Myometrial cell (primary cell): ENCODE results near the gene OR51M1. TPM values are rescaled to one million over a fixed set of nuclear protein-coding genes. Genes with fewer than 3 reads are reported as not detected.

Experiments used
- total RNA-seq: library from RNA; depleted of rRNA; stranded (reverse); fragments of >200 nt; gene quantifications from 2 replicates; pipeline ENCODE4 v1.2.3, GENCODE V29; 2015

OR51M1 gene
- total RNA-seq, result not detected in 2 replicates

DNA sequence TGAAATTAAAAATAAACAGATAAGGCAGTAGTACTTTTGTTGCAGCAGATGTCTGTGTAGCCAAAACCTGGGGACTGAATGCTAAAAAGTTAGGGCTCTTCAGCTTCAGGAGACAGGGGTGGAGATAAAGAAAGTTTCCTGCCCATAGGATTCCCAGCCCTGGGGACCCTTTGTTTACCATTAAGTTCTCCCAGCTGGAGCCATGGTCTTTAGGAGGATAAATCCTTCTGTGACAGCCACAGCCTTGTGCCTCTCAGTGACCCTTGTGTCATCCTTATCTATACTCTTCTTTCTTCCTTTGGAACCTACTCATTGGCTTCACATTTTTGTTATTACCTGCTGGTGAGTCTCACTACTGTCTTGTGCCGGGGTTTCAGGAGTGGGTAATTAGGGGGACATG lies at the start of gene OR51M1:
OR51M1 (plus strand) TSS at position 237 of the 400 bp plus-strand sequence. CDS start 5,587 bp downstream, outside the sequence.

GRCh38 chr11:5343474-5344335 lies 39.9 kb upstream of the OR51M1 start, which contains the start of gene OR51B5:
Gene OR51B5 (minus strand): TSS chr11:5343524. CDS start chr11:5343524, 0 bp downstream.

GRCh38 chr11:5351208-5351607 lies 32.4 kb upstream of the OR51M1 start, which contains the start of gene OR51B6:
Gene OR51B6 (plus strand): TSS chr11:5351508. CDS start chr11:5351508, 0 bp downstream.

DNA sequence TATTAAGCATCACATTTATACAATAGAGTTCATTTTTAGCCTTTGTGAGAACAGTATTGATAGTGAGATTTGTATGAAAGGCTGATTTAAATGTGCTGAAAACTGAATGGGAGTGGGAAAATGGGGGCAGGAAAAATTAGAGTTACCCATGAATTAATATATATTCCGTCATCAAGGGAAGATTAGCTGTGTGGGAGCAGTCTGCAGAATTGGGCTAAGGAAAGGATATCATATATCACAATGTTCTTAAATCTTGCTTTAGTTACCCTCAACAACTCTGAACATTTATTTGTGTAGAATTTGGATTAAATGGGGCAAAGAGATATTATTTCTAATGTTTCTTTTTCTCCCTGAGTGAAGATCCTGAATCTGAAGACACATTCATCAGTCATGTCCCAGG lies 38.2 kb downstream of the OR51M1 start, which contains the start of gene OR51Q1:
OR51Q1 (plus strand) TSS at position 301 of the 400 bp plus-strand sequence; CDS start at position 391, 90 bp downstream.

DNA sequence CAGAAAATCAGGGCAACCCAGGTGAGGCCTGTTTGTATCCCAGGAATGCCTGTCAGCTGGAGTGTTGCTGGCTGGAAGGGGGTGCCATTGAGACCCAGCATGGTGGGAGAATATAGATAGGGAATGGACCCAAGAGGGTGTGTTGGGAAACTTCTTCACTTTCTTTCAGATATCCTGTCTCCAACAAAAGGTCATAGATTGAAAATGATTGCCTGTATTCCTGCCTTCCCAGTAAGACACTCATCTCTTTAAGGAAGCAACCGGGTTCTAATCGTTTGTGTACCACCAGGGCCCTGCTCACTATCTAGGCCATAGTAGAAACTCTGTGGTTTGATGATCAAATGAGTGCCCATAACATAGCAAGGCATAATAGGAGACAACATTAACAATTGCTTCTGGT lies 57.8 kb downstream of the OR51M1 start, which contains the start of gene OR51I1:
OR51I1 (minus strand) TSS at position 101 of the 400 bp plus-strand sequence; CDS start at position 101, 0 bp downstream.

Other genes starting within 250 kb of the OR51M1 start
- gene OR52A5, start 245.5 kb upstream of the OR51M1 start, total RNA-seq, result not detected in 2 replicates
- gene OR52A1, start 229.1 kb upstream of the OR51M1 start, total RNA-seq, result not detected in 2 replicates
- gene OR51V1, start 183.1 kb upstream of the OR51M1 start, total RNA-seq, result not detected in 2 replicates
- gene HBB, start 156.7 kb upstream of the OR51M1 start, total RNA-seq, result not detected in 2 replicates
- 0.29 TPM in 1 of 2 replicates, not detected in the other for gene HBD, start 149.3 kb upstream of the OR51M1 start, total RNA-seq
- gene HBG1, start 134.0 kb upstream of the OR51M1 start, total RNA-seq, result not detected in 2 replicates
- gene HBG2, start 129.0 kb upstream of the OR51M1 start, total RNA-seq, result not detected in 2 replicates
- gene HBE1, start 113.9 kb upstream of the OR51M1 start, total RNA-seq, result not detected in 2 replicates
- not detected in 2 replicates for gene OR51B4, start 81.9 kb upstream of the OR51M1 start, total RNA-seq
- gene OR51B2, start 59.5 kb upstream of the OR51M1 start, total RNA-seq, result not detected in 2 replicates
- not detected in 2 replicates for gene OR51B5, start 40.3 kb upstream of the OR51M1 start, total RNA-seq
- gene OR51B6, start 32.3 kb upstream of the OR51M1 start, total RNA-seq, result not detected in 2 replicates
- not detected in 2 replicates for gene OR51Q1, start 38.3 kb downstream of the OR51M1 start, total RNA-seq
- gene OR51I1, start 57.7 kb downstream of the OR51M1 start, total RNA-seq, result not detected in 2 replicates
- gene OR51I2, start 65.5 kb downstream of the OR51M1 start, total RNA-seq, result not detected in 2 replicates
- not detected in 2 replicates for gene OR52D1, start 104.9 kb downstream of the OR51M1 start, total RNA-seq
- not detected in 2 replicates for gene UBQLN3, start 126.1 kb downstream of the OR51M1 start, total RNA-seq
- not detected in 2 replicates for gene UBQLNL, start 132.9 kb downstream of the OR51M1 start, total RNA-seq
- not detected in 2 replicates for gene OR52H1, start 164.7 kb downstream of the OR51M1 start, total RNA-seq
- gene OR52B6, start 197.1 kb downstream of the OR51M1 start, total RNA-seq, result not detected in 2 replicates
- gene TRIM6, start 212.8 kb downstream of the OR51M1 start, total RNA-seq, result 7.1 and 8.6 TPM in 2 replicates
- gene TRIM34, start 241.2 kb downstream of the OR51M1 start, total RNA-seq, result 16.5 and 18.5 TPM in 2 replicates